ENCODE measurements around the gene NEURL4. TPM values are rescaled to one million over a fixed set of nuclear protein-coding genes. Genes with fewer than 3 reads are reported as not detected.

The NEURL4 gene
- total and polyA plus RNA-seq, 2 donors (not counting 1 experiment from before 2014, with no cell fraction given), result 54.6 to 85.2 TPM

DNA sequence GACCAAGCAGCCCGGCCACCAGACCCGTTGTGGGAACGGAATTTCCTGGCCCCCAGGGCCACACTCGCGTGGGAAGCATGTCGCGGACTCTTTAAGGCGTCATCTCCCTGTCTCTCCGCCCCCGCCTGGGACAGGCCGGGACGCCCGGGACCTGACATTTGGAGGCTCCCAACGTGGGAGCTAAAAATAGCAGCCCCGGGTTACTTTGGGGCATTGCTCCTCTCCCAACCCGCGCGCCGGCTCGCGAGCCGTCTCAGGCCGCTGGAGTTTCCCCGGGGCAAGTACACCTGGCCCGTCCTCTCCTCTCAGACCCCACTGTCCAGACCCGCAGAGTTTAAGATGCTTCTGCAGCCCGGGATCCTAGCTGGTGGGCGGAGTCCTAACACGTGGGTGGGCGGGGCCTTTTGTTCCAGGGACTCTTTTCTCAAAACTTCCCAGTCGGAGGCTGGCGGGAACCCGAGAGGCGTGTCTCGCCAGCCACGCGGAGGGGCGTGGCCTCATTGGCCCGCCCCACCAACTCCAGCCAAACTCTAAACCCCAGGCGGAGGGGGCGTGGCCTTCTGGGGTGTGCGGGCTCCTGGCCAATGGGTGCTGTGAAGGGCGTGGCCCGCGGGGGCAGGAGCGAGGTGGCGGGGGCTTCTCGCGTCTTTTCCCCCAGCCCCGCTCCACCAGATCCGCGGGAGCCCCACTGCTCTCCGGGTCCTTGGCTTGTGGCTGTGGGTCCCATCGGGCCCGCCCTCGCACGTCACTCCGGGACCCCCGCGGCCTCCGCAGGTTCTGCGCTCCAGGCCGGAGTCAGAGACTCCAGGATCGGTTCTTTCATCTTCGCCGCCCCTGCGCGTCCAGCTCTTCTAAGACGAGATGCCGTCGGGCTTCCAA is 47.8 kb downstream of the NEURL4 start, which contains the start of gene SLC2A4:
Gene SLC2A4, plus strand, starts transcription at position 645 of the 879 bp plus-strand sequence. Its CDS starts 217 bp downstream, at position 862.
- Histone ChIP-seq H4K20me1 (ENCODE audit: control insufficient read depth, insufficient read depth, low read length, poor library complexity, severe bottlenecking) (no peaks in the 10 kb centered on the region), H3K4me1 (ENCODE audit: control insufficient read depth in 2 of 2, insufficient read depth in 2 of 2, low read length in 2 of 2) (peaks cover 20 to 31% of the 10 kb centered on the region in 2 donors), H3K4me3 (ENCODE audit: control extremely low read depth in 1 of 5, extremely low read depth in 1 of 5, insufficient read depth in 1 of 5, low read depth in 2 of 5, low read length in 4 of 5) (peak within 1 kb of the TSS; percentile 2 to 69 (median 53)), H3K9ac (ENCODE audit: low read length) (peak within 1 kb of the TSS; percentile 67), H3K27ac (ENCODE audit: low read length in 2 of 2) (no peak within 1 kb of the TSS), H3K27me3 (replicated peaks in 1 of 4; ENCODE audit: control extremely low read depth in 1 of 4, control insufficient read depth in 3 of 4, insufficient read depth in 4 of 4, low read length in 3 of 4) (peaks cover 0 to 46% (median 13%) of the 10 kb centered on the region in 4 experiments), H3K36me3 (replicated peaks in 1 of 2; ENCODE audit: control extremely low read depth in 1 of 2, control insufficient read depth in 1 of 2, extremely low read depth in 1 of 2, insufficient read depth in 2 of 2, low read length in 1 of 2) (no peaks in the 10 kb centered on the region), H3K4me2 (replicated peaks; ENCODE audit: low read depth, low read length, poor library complexity, severe bottlenecking) (peak within 1 kb of the TSS; percentile 98), H3K9me3 (ENCODE audit: control extremely low read depth in 1 of 3, control insufficient read depth in 2 of 3, insufficient read depth in 1 of 3, low read length in 2 of 3) (peaks cover 0 to 18% (median 0%) of the 10 kb centered on the region in 3 donors), H2AFZ (ENCODE audit: insufficient read depth, low read depth, low read length, poor library complexity, severe bottlenecking) (peak within 1 kb of the TSS; percentile 64), H3K79me2 (ENCODE audit: control insufficient read depth, insufficient read depth, low read length) (no peaks in the 10 kb centered on the region)
- Mint-ChIP-seq H3K4me1 (peaks cover 20% of the 10 kb centered on the region), H3K27ac (peak within 1 kb of the TSS; percentile 76), H3K4me3 (peak within 1 kb of the TSS; percentile 92), H3K27me3 (peaks cover 23% of the 10 kb centered on the region), H3K9me3 (ENCODE audit: insufficient read depth) (no peaks in the 10 kb centered on the region)
- TF ChIP-seq CTCF (IDR thresholded peaks at IDR 0.05), result no peak
- TF ChIP-seq EZH2 (IDR thresholded peaks at IDR 0.05; ENCODE audit: borderline replicate concordance, insufficient read depth, low read depth, low read length, poor library complexity, severe bottlenecking), result no peak
- CTCF ChIA-PET, result interaction anchor here (0.6 to 10.9 kb wide), 10 partner anchors 10 to 877 kb away, joined by 3 to 115 read pairs (median 4); partner anchors contain the start of genes ACADVL, ACAP1 and DLG4
- intact Hi-C loops (cut with micrococcal nuclease), result loop anchor here (2.0 kb wide), 1 partner anchor 19 kb away; the partner anchor contains the start of gene CLDN7
- DNase-seq, result peak; percentile 87
- POLR2A ChIA-PET, result interaction anchor here (0.6 to 1.5 kb wide), 6 partner anchors 12 to 281 kb away, joined by 3 to 7 read pairs (median 4); partner anchors contain the start of gene GABARAP
- 1% methylated on average over 67 of the region's 71 CpGs for WGBS (ENCODE audit: insufficient coverage)
- ATAC-seq (ENCODE audit: low read depth), result peak; percentile 80

All from B cell (primary cell).